Measurements from ENCODE around the gene ZNF430. TPM values are rescaled to one million over a fixed set of nuclear protein-coding genes. Genes with fewer than 3 reads are reported as not detected.

Gene ZNF430
- polyA plus RNA-seq, 3 donors = 8.1 to 11.0 (median 10.6) TPM

- no peak for DNase-seq
These were observed 81.2 kb downstream of the ZNF430 start for GRCh38 chr19:21101521-21102242.

GRCh38 chr19:21109116-21109515 lies 88.7 kb downstream of the ZNF430 start:
- DNase-seq = no peak

Other genes with a start within 250 kb of the ZNF430 start
- 1 to 10 TPM; 4.3 to 9.8 (median 7.7) TPM for gene ZNF66, start 244.4 kb upstream of the ZNF430 start, polyA plus RNA-seq (ENCODE audit: insufficient read length in 3 of 3)
- 10 to 100 TPM; 16.4 to 18.7 (median 17.7) TPM for gene ZNF85, start 97.4 kb upstream of the ZNF430 start, polyA plus RNA-seq (ENCODE audit: insufficient read length in 3 of 3)
- gene ZNF714, start 61.5 kb downstream of the ZNF430 start, polyA plus RNA-seq (ENCODE audit: insufficient read length in 3 of 3) = 10 to 100 TPM; 13.1 to 17.7 (median 13.6) TPM
- 10 to 100 TPM; 15.3 to 32.4 (median 31.8) TPM for gene ZNF431, start 121.4 kb downstream of the ZNF430 start, polyA plus RNA-seq (ENCODE audit: insufficient read length in 3 of 3)

Data from renal pelvis (tissue), 4 donors.